HepG2 (cell line): Measurements from ENCODE around the gene NELFCD. TPM values are rescaled to one million over a fixed set of nuclear protein-coding genes. Genes with fewer than 3 reads are reported as not detected.

ENCODE experiments used
- ESRRA ChIP-seq: sonication (generic); formaldehyde crosslinking; IDR thresholded peaks from 2 replicates; pipeline ENCODE4 v1.5.1; 2020; ENCODE audit warnings: mild to moderate bottlenecking, low read depth, missing genetic modification reagents
- GLI4 ChIP-seq: sonication (generic); formaldehyde crosslinking; IDR thresholded peaks from 2 replicates; pipeline ENCODE4 v1.5.1; 2020; ENCODE audit warnings: missing genetic modification reagents, mild to moderate bottlenecking, moderate library complexity, borderline replicate concordance
- HNF1A ChIP-seq, 2 experiments: sonication (generic) in 1 of 2; formaldehyde crosslinking in 1 of 2; IDR thresholded peaks; 2 replicates each; pipeline versions ENCODE4 v1.4.0 to v1.6.1; 2016 to 2020; ENCODE audit warnings: borderline replicate concordance in 1 of 2, low read depth in 1 of 2, mild to moderate bottlenecking in 1 of 2, missing genetic modification reagents in 1 of 2
- MTERF4 ChIP-seq: sonication (generic); formaldehyde crosslinking; IDR thresholded peaks from 2 replicates; pipeline ENCODE4 v1.8.0; 2023; ENCODE audit warnings: mild to moderate bottlenecking, missing genetic modification reagents
- NFIC ChIP-seq: IDR thresholded peaks from 2 replicates; pipeline ENCODE4 v1.6.1; 2012; ENCODE audit warnings: mild to moderate bottlenecking, low read length, inconsistent platforms
- REL ChIP-seq: sonication (generic); formaldehyde crosslinking; conservative IDR thresholded peaks from 2 replicates; pipeline ENCODE4 v1.8.0; 2022; ENCODE audit warnings: mild to moderate bottlenecking, missing genetic modification reagents, moderate library complexity
- RELA ChIP-seq: sonication (generic); formaldehyde crosslinking; IDR thresholded peaks from 2 replicates; pipeline ENCODE4 v1.4.0; 2020; ENCODE audit warnings: missing genetic modification reagents
- ZFP91 ChIP-seq: sonication (generic); formaldehyde crosslinking; IDR thresholded peaks from 2 replicates; pipeline ENCODE4 v1.9.0; 2022; ENCODE audit warnings: missing genetic modification reagents, mild to moderate bottlenecking, borderline replicate concordance
- ZHX1 ChIP-seq: sonication (generic); formaldehyde crosslinking; IDR thresholded peaks from 2 replicates; pipeline ENCODE4 v1.8.1; 2022; ENCODE audit warnings: low read depth, mild to moderate bottlenecking, missing genetic modification reagents
- ZMAT3 ChIP-seq: sonication (generic); formaldehyde crosslinking; conservative IDR thresholded peaks from 2 replicates; pipeline ENCODE4 v1.7.0; 2021; ENCODE audit warnings: missing genetic modification reagents
- ZNF24 ChIP-seq: fragments of 450-650 bp; IDR thresholded peaks from 2 replicates; pipeline ENCODE4 v1.6.1; 2017; ENCODE audit warnings: antibody characterized with exemption, mild to moderate bottlenecking
- ZNF280D ChIP-seq: sonication (generic); formaldehyde crosslinking; IDR thresholded peaks from 2 replicates; pipeline ENCODE4 v1.5.1; 2020; ENCODE audit warnings: mild to moderate bottlenecking, missing genetic modification reagents
- ZNF652 ChIP-seq: IDR thresholded peaks from 2 replicates; pipeline ENCODE4 v1.6.1; 2016; ENCODE audit warnings: low read depth, borderline replicate concordance
- ZNF776 ChIP-seq: sonication (generic); formaldehyde crosslinking; IDR thresholded peaks from 2 replicates; pipeline ENCODE4 v1.4.0; 2020; ENCODE audit warnings: mild to moderate bottlenecking, missing genetic modification reagents
- polyA plus RNA-seq, 8 experiments: library from polyadenylated mRNA; depleted of rRNA in 3 of 8; stranded (reverse) in 7 of 8; unstranded in 1 of 8; fragments of >200 nt; fragmentation: Illumina TruSeq in 4 of 8; extraction: Trizol in 4 of 8; gene quantifications; 2 replicates each; pipeline versions ENCODE4 v1.2.1 to v1.2.3, GENCODE V29; 2011 to 2016; ENCODE audit warnings: low read depth in 4 of 8, missing spikeins in 1 of 8, mixed read lengths in 1 of 8; ENCODE audit not compliant: insufficient read depth in 1 of 8
- total RNA-seq, 5 experiments: library from RNA; depleted of rRNA; stranded (reverse); fragments of >200 nt; fragmentation: Illumina TruSeq; extraction: Trizol; gene quantifications; 2 replicates each; pipeline ENCODE4 v1.2.3, GENCODE V29; 2016; ENCODE audit warnings: low read depth in 1 of 5

NELFCD gene
- total and polyA plus RNA-seq, 2 of the 13 experiments (the other 11 are each of a cell fraction or from before 2014, with no cell fraction given), result 159 to 203 TPM

- TF ChIP-seq ESRRA (CRISPR knock-in tag) (no peak), ZMAT3 (CRISPR knock-in tag) (no peak; the same call in 1 of the 2 replicates), ZFP91 (CRISPR knock-in tag) (peak; percentile 31; the same call in 1 of the 2 replicates), MTERF4 (CRISPR knock-in tag) (no peak), REL (no peak), ZNF652 (CRISPR knock-in tag) (peak; percentile 93), GLI4 (peak; percentile 56; the same call in 1 of the 2 replicates), ZHX1 (CRISPR knock-in tag) (no peak), NFIC (no peak; the same call in 1 of the 2 replicates), RELA (no peak), ZNF24 (no peak), ZNF776 (CRISPR knock-in tag) (no peak), ZNF280D (CRISPR knock-in tag) (no peak), HNF1A (IDR thresholded peaks at IDR 0.05; ENCODE audit: low read depth) (no peak), HNF1A (CRISPR knock-in tag; IDR thresholded peaks at IDR 0.05; ENCODE audit: borderline replicate concordance) (peak; percentile 49; the same call in 1 of the 2 replicates)
Observed at GRCh38 chr20:59010995-59011873, 30.2 kb downstream of the NELFCD start (continued).
